ENCODE data around the gene PRPSAP2. TPM values are rescaled to one million over a fixed set of nuclear protein-coding genes. Genes with fewer than 3 reads are reported as not detected.

The PRPSAP2 gene
- total and polyA plus RNA-seq, 4 donors: 18.2 to 56.1 (median 23.3) TPM

DNA sequence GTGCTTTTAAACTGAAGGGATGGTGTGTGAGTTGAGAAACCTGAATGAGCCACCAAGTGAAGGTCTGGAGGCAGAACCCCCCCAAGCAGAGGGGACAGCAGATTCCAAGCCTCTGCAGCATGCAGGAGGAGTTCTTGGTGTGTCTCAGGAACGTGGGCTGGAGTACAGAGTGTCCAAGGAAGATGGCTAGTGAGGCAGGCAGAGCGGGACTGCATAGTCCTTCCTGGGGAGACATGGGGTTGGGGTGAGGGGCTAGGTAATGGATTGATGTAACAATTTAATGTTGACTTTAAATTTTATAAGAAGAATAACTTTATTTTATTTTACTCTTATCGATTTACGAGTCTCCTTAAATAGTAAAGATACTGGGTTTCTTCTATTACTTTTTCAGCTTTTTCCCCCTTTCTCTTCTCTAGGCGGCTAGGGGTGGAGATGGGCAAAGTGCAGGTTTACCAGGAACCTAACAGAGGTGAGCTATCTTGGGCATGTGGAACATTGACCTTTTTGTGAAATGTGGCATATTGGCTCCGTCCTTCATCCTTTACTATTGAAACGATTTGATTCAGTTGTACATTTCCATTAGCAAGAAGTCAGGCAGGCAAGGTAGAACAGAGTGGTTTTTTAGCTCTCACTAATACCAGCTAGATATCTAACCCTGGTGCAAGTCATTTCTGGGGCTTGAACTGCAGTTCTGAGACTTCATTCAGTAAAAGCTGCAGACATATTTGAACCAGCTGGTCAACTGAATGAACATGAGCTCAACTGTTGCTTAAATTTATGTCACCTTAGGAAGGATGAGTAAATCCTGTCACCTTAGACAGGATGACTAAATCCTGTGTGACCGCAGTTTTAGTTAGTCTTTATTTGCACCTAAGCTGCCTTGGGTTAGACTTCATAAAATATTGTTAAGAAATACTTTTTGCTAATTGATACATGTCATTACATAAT lies 9.2 kb downstream of the PRPSAP2 start:
- TF ChIP-seq CTCF (IDR thresholded peaks at IDR 0.05; ENCODE audit: control extremely low read depth, extremely low read depth): no peak
- Histone ChIP-seq H3K27ac (ENCODE audit: low read depth in 1 of 2, low read length in 1 of 2) (no peak overlapping the region), H3K9ac (ENCODE audit: insufficient read depth in 1 of 2, low read length in 2 of 2) (no peak overlapping the region), H3K36me3 (ENCODE audit: control insufficient read depth in 4 of 4, insufficient read depth in 4 of 4, low read length in 4 of 4) (peaks cover 14 to 20% (median 18%) of the 10 kb centered on the region in 4 donors), H3K4me3 (no peak overlapping the region), H3K9me3 (ENCODE audit: control insufficient read depth in 4 of 4, insufficient read depth in 3 of 4, low read length in 3 of 4) (no peaks in the 10 kb centered on the region), H3K27me3 (ENCODE audit: control insufficient read depth in 3 of 3, insufficient read depth in 3 of 3, low read length in 2 of 3) (no peaks in the 10 kb centered on the region), H3K4me1 (ENCODE audit: control insufficient read depth in 5 of 5, insufficient read depth in 5 of 5, low read length in 5 of 5) (peaks cover 0 to 3% (median 0%) of the 10 kb centered on the region in 5 donors)
- DNase-seq (no peak), ATAC-seq (ENCODE audit: insufficient read depth, low FRiP score) (no peak)
- WGBS, 2 donors: 89 to 91% methylated on average over 8 of the region's 8 CpGs

DNA sequence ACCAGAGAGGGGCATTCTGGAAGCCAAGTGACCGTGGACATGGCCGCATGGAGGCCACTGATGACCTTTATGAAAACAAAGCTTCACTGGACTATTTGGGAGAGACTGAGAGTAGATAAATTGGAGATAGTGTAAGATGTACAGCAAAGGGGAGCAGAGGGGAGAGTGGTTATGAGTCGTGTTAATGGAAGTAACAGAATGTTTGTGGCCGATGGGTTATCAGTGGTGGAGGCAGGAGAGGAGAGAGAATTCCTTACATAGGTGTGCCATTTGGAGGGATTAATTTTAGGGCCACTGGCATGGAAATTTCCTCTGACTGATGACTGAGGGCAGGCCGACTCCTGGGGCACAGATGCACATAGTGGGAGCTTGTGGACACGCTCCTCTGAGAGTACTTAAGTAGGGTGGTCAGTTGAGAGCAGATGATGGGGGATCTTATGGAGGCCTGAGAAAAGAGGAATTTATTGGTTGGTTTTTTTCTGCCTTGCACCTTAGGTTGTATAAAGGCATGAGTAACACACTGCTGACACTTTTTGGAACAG lies 19.2 kb downstream of the PRPSAP2 start:
- no peak for TF ChIP-seq CTCF (IDR thresholded peaks at IDR 0.05; ENCODE audit: control extremely low read depth, extremely low read depth)
- Histone ChIP-seq H3K27ac (ENCODE audit: low read depth in 1 of 2, low read length in 1 of 2) (no peak overlapping the region), H3K4me1 (ENCODE audit: control insufficient read depth in 5 of 5, insufficient read depth in 5 of 5, low read length in 5 of 5) (no peaks in the 10 kb centered on the region), H3K36me3 (ENCODE audit: control insufficient read depth in 4 of 4, insufficient read depth in 4 of 4, low read length in 4 of 4) (peaks cover 31 to 48% (median 39%) of the 10 kb centered on the region in 4 donors), H3K27me3 (ENCODE audit: control insufficient read depth in 3 of 3, insufficient read depth in 3 of 3, low read length in 2 of 3) (no peaks in the 10 kb centered on the region), H3K4me3 (no peak overlapping the region), H3K9ac (ENCODE audit: insufficient read depth in 1 of 2, low read length in 2 of 2) (no peak overlapping the region), H3K9me3 (ENCODE audit: control insufficient read depth in 4 of 4, insufficient read depth in 3 of 4, low read length in 3 of 4) (no peaks in the 10 kb centered on the region)
- WGBS, 2 donors: 94 to 98% methylated on average over 6 of the region's 6 CpGs
- ATAC-seq (ENCODE audit: insufficient read depth, low FRiP score) (no peak), DNase-seq (no peak)

- WGBS, 2 donors: 64 to 68% methylated on average over 3 to 4 of the region's 9 CpGs
- DNase-seq (no peak), ATAC-seq (ENCODE audit: insufficient read depth, low FRiP score) (no peak)
- H3K9ac ChIP-seq (ENCODE audit: insufficient read depth in 1 of 2, low read length in 2 of 2): no peak overlapping the region
- no peak for TF ChIP-seq CTCF (IDR thresholded peaks at IDR 0.05; ENCODE audit: control extremely low read depth, extremely low read depth)
- H3K27me3 ChIP-seq (ENCODE audit: control insufficient read depth in 3 of 3, insufficient read depth in 3 of 3, low read length in 2 of 3): no peaks in the 10 kb centered on the region
- H3K9me3 ChIP-seq (ENCODE audit: control insufficient read depth in 4 of 4, insufficient read depth in 3 of 4, low read length in 3 of 4): no peaks in the 10 kb centered on the region
- H3K4me3 ChIP-seq: no peak overlapping the region
- no peak overlapping the region for H3K27ac ChIP-seq (ENCODE audit: low read depth in 1 of 2, low read length in 1 of 2)
- H3K4me1 ChIP-seq (ENCODE audit: control insufficient read depth in 5 of 5, insufficient read depth in 5 of 5, low read length in 5 of 5): peaks cover 0 to 2% (median 0%) of the 10 kb centered on the region in 5 donors
- peaks cover 20 to 36% (median 27%) of the 10 kb centered on the region in 4 donors for H3K36me3 ChIP-seq (ENCODE audit: control insufficient read depth in 4 of 4, insufficient read depth in 4 of 4, low read length in 4 of 4)
Observed at GRCh38 chr17:18888766-18889290, 30.9 kb downstream of the PRPSAP2 start.
